CD14-positive monocyte (primary cell): ENCODE measurements around the gene ZNF70. TPM values are rescaled to one million over a fixed set of nuclear protein-coding genes. Genes with fewer than 3 reads are reported as not detected.

Experiments used
- DNase-seq, 3 donors: peaks; one replicate each; pipeline ENCODE4 v3.0.0-alpha.2; 2011 to 2022
- H2AFZ ChIP-seq: 2 replicates; pipeline ENCODE4 v1.6.0; 2012; ENCODE audit warnings: mild to moderate bottlenecking, low read depth, low read length, inconsistent platforms; ENCODE audit not compliant: insufficient read depth, poor library complexity, severe bottlenecking
- H3K27ac ChIP-seq, 2 donors: 1 replicate in 1 of 2; 2 replicates in 1 of 2; pipeline ENCODE4 v1.5.1; 2012 to 2013; ENCODE audit warnings: low read length in 2 of 2, control low read depth in 1 of 2, inconsistent platforms in 1 of 2, low read depth in 1 of 2, mild to moderate bottlenecking in 1 of 2
- H3K27me3 ChIP-seq, 2 donors: one replicate each; pipeline versions ENCODE4 v1.6.0 to v1.6.1; 2011 to 2013; ENCODE audit warnings: low read length in 2 of 2; ENCODE audit not compliant: control insufficient read depth in 2 of 2, insufficient read depth in 2 of 2
- H3K36me3 ChIP-seq, 2 donors: replicated peaks in 1 of 2; 1 replicate in 1 of 2; 2 replicates in 1 of 2; pipeline versions ENCODE4 v1.5.1 to v1.6.1; 2012 to 2013; ENCODE audit warnings: low read length in 2 of 2, control low read depth in 1 of 2, inconsistent platforms in 1 of 2, mild to moderate bottlenecking in 1 of 2; ENCODE audit not compliant: insufficient read depth in 2 of 2, control insufficient read depth in 1 of 2
- H3K4me1 ChIP-seq, 2 donors: 1 replicate in 1 of 2; 2 replicates in 1 of 2; pipeline versions ENCODE4 v1.5.1 to v1.6.1; 2012 to 2013; ENCODE audit warnings: low read length in 2 of 2, control low read depth in 1 of 2, inconsistent platforms in 1 of 2, mild to moderate bottlenecking in 1 of 2, moderate library complexity in 1 of 2; ENCODE audit not compliant: insufficient read depth in 2 of 2, control insufficient read depth in 1 of 2
- H3K4me2 ChIP-seq: replicated peaks from 2 replicates; pipeline ENCODE3; 2012; ENCODE audit warnings: low read length, moderate library complexity, mild to moderate bottlenecking; ENCODE audit not compliant: poor library complexity, severe bottlenecking; ENCODE audit errors: extremely low read depth
- H3K4me3 ChIP-seq, 3 experiments: fragments of 200-600 bp in 1 of 3; sonication (generic) in 1 of 3; replicated peaks in 1 of 3; 1 replicate in 2 of 3; 2 replicates in 1 of 3; pipeline ENCODE4 v1.5.1; 2011 to 2013; ENCODE audit warnings: low read length in 3 of 3, mild to moderate bottlenecking in 3 of 3, control low read depth in 2 of 3, low read depth in 2 of 3, inconsistent platforms in 1 of 3, moderate library complexity in 1 of 3
- H3K79me2 ChIP-seq: 2 replicates; pipeline ENCODE4 v1.6.0; 2012; ENCODE audit warnings: mild to moderate bottlenecking, control low read depth, inconsistent platforms, low read length, moderate library complexity; ENCODE audit not compliant: insufficient read depth
- H3K9ac ChIP-seq: 2 replicates; pipeline ENCODE4 v1.6.0; 2017; ENCODE audit warnings: low read length, mild to moderate bottlenecking; ENCODE audit not compliant: insufficient read depth, poor library complexity, severe bottlenecking
- H3K9me3 ChIP-seq, 2 donors: replicated peaks in 1 of 2; 1 replicate in 1 of 2; 2 replicates in 1 of 2; pipeline versions ENCODE4 v1.5.1 to v1.6.1; 2012 to 2013; ENCODE audit warnings: low read length in 2 of 2, control low read depth in 1 of 2; ENCODE audit not compliant: control insufficient read depth in 1 of 2, insufficient read depth in 1 of 2
- H4K20me1 ChIP-seq: 2 replicates; pipeline ENCODE4 v1.6.0; 2012; ENCODE audit warnings: mild to moderate bottlenecking, low read length, control low read depth, moderate library complexity; ENCODE audit not compliant: insufficient read depth
- H3K27ac Mint-ChIP-seq, 7 donors: one replicate each; pipeline ENCODE4 v1.8.0; 2020; ENCODE audit warnings: mild to moderate bottlenecking in 7 of 7, mixed read lengths in 7 of 7, moderate library complexity in 6 of 7, inconsistent platforms in 2 of 7
- H3K27me3 Mint-ChIP-seq, 3 donors: one replicate each; pipeline ENCODE4 v1.8.0; 2021 to 2022; ENCODE audit warnings: low read depth in 3 of 3, mild to moderate bottlenecking in 3 of 3, mixed read lengths in 3 of 3, moderate library complexity in 3 of 3, inconsistent platforms in 1 of 3
- H3K36me3 Mint-ChIP-seq, 2 donors: one replicate each; pipeline ENCODE4 v1.8.0; 2020; ENCODE audit warnings: mixed read lengths in 2 of 2, inconsistent platforms in 1 of 2, mild to moderate bottlenecking in 1 of 2
- H3K4me1 Mint-ChIP-seq: one replicate; pipeline ENCODE4 v1.8.0; 2020; ENCODE audit warnings: mild to moderate bottlenecking, mixed read lengths
- H3K4me3 Mint-ChIP-seq, 2 donors: one replicate each; pipeline ENCODE4 v1.8.0; 2020; ENCODE audit warnings: mild to moderate bottlenecking in 2 of 2, mixed read lengths in 2 of 2, moderate library complexity in 1 of 2
- H3K9me3 Mint-ChIP-seq, 7 donors: one replicate each; pipeline ENCODE4 v1.8.0; 2020 to 2022; ENCODE audit warnings: mixed read lengths in 7 of 7, mild to moderate bottlenecking in 6 of 7, moderate library complexity in 6 of 7, inconsistent platforms in 2 of 7
- CTCF ChIP-seq: fragments of 200-600 bp; IDR thresholded peaks from one replicate; pipeline ENCODE4 v1.8.0; 2022; ENCODE audit warnings: antibody characterized with exemption, mild to moderate bottlenecking
- WGBS: methylation state at CpG from one replicate; pipeline ENCODE4 v1.1.5; 2013; ENCODE audit warnings: missing lambda C conversion rate; ENCODE audit not compliant: insufficient coverage; 5-methylcytosine and 5-hydroxymethylcytosine counted together
- intact Hi-C, 2 donors: fragments of 100-400 bp; cut with micrococcal nuclease; formaldehyde crosslinking; loops; one replicate each; pipeline versions ENCODE4 v1.15.0 to v1.15.1; 2023
- polyA plus RNA-seq, 3 donors: library from polyadenylated mRNA; depleted of rRNA in 1 of 3; unstranded in 2 of 3; stranded (reverse) in 1 of 3; fragments of 300-500 nt in 2 of 3; fragments of >200 nt in 1 of 3; fragmentation: Illumina TruSeq in 2 of 3; gene quantifications; 1 replicate in 2 of 3; 2 replicates in 1 of 3; pipeline ENCODE4 v1.2.3, GENCODE V29; 2012 to 2021

The ZNF70 gene
- polyA plus RNA-seq, 3 donors: 0.04 to 0.85 (median 0.09) TPM

DNA sequence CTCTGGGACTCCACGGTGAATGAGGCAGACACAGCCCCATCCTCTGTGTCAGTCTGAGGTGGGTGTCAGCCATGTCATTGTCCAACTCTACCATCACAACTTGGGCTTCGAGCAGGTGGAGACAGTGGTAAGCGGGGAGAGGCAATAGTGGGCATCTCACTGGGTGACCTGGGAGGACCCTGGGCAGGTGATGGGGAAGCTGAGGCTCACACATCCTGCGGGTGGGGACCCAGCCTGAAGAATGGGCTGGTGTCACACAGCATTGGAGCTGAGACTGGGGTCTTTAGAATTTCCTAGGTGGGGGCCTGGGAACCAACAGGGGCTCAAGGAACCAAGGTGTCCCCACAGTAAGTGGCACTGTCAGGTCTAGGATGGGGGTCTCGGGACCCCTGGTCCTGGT lies 28.8 kb upstream of the ZNF70 start:
- H3K79me2 ChIP-seq: no peaks in the 10 kb centered on the region
- H3K4me1 ChIP-seq: no peaks in the 10 kb centered on the region
- Mint-ChIP-seq H3K4me1 (no peaks in the 10 kb centered on the region), H3K9me3 (no peaks in the 10 kb centered on the region), H3K4me3 (no peak overlapping the region), H3K27me3 (peaks cover 4 to 9% (median 6%) of the 10 kb centered on the region in 3 donors), H3K36me3 (no peaks in the 10 kb centered on the region), H3K27ac (no peak overlapping the region)
- no peak overlapping the region for H3K4me3 ChIP-seq
- H3K9me3 ChIP-seq: no peaks in the 10 kb centered on the region
- WGBS: 97% methylated on average over 5 of the region's 5 CpGs
- no peaks in the 10 kb centered on the region for H3K36me3 ChIP-seq
- DNase-seq: no peak
- H3K9ac ChIP-seq: no peak overlapping the region
- intact Hi-C loops: no loop called here
- no peak overlapping the region for H2AFZ ChIP-seq
- no peaks in the 10 kb centered on the region for H3K27me3 ChIP-seq
- no peak overlapping the region for H3K27ac ChIP-seq
- TF ChIP-seq CTCF: no peak
- no peak overlapping the region for H3K4me2 ChIP-seq
- H4K20me1 ChIP-seq: no peaks in the 10 kb centered on the region

DNA sequence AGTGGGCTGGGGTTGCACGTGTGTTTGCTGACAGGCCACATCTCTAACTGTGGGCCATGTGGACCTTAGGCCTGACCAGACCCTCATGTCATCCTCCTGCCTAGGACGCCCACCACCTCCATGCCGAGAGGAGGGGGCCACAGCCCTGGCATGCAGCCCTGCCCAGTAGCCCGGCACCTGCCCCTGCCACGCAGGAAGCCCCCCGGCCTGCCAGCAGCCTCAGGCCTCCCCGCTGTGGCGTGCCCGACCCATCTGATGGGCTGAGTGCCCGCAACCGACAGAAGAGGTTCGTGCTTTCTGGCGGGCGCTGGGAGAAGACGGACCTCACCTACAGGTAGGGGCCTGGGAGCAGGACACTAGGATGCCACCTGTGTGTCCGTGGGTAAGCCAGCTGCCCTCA lies 28.2 kb upstream of the ZNF70 start:
- no peaks in the 10 kb centered on the region for H3K36me3 Mint-ChIP-seq
- Histone ChIP-seq H4K20me1 (no peaks in the 10 kb centered on the region), H3K4me3 (no peak overlapping the region), H3K4me1 (no peaks in the 10 kb centered on the region), H2AFZ (no peak overlapping the region), H3K4me2 (no peak overlapping the region), H3K27me3 (peaks cover 0 to 2% of the 10 kb centered on the region in 2 donors), H3K9ac (no peak overlapping the region), H3K27ac (no peak overlapping the region), H3K36me3 (no peaks in the 10 kb centered on the region), H3K79me2 (no peaks in the 10 kb centered on the region), H3K9me3 (no peaks in the 10 kb centered on the region)
- TF ChIP-seq CTCF: no peak
- no peak overlapping the region for H3K27ac Mint-ChIP-seq
- intact Hi-C loops: no loop called here
- peaks cover 9 to 11% (median 10%) of the 10 kb centered on the region in 3 donors for H3K27me3 Mint-ChIP-seq
- no peaks in the 10 kb centered on the region for H3K9me3 Mint-ChIP-seq
- DNase-seq: no peak
- H3K4me1 Mint-ChIP-seq: no peaks in the 10 kb centered on the region
- 97% methylated on average over 16 of the region's 16 CpGs for WGBS
- H3K4me3 Mint-ChIP-seq: no peak overlapping the region
